Measurements from ENCODE around the gene SND1.

- TF ChIP-seq FOXA1 (IDR thresholded peaks at IDR 0.05) (no peak), NFRKB (IDR thresholded peaks at IDR 0.05) (no peak), HDGF (IDR thresholded peaks at IDR 0.05; ENCODE audit: borderline replicate concordance) (no peak), CTBP1 (IDR thresholded peaks at IDR 0.05; ENCODE audit: borderline replicate concordance) (no peak), ELF4 (IDR thresholded peaks at IDR 0.05) (no peak)
Measured at GRCh38 chr7:127918130-127918529, 266.1 kb downstream of the SND1 start.
